GM18502 (cell line): ENCODE results near the gene MZT2B.
"Not testable (repeated sequence)": the region's sequence is repeated elsewhere in the genome, so short reads cannot be mapped to it uniquely, and the experiment has no call there.

Experiments used
- ATAC-seq: cut with Tn5 transposase; IDR thresholded peaks from one replicate; pipeline ENCODE4 v1.9.1; 2021; ENCODE audit warnings: mild to moderate bottlenecking; ENCODE audit not compliant: unreplicated experiment, poor library complexity

MZT2B gene

GRCh38 chr2:130181880-130182682 is at the start of gene MZT2B:
Gene MZT2B, plus strand, starts transcription at chr2:130182262. Its CDS starts 21 bp downstream, at chr2:130182283.
- peak; percentile 83 for ATAC-seq

- ATAC-seq, result no peak
Observed at GRCh38 chr2:130135692-130136541, 46.1 kb upstream of the MZT2B start.

GRCh38 chr2:130136546-130136945 is 45.5 kb upstream of the MZT2B start:
- ATAC-seq, result not testable (repeated sequence)

- ATAC-seq, result not testable (repeated sequence)
Observed at GRCh38 chr2:130137118-130137517, 44.9 kb upstream of the MZT2B start.

- not testable (repeated sequence) for ATAC-seq
Observed at GRCh38 chr2:130138326-130138725, 43.7 kb upstream of the MZT2B start.

- not testable (repeated sequence) for ATAC-seq
Observed at GRCh38 chr2:130138841-130139251, 43.2 kb upstream of the MZT2B start.

GRCh38 chr2:130139331-130140280 is 42.5 kb upstream of the MZT2B start:
- not testable (repeated sequence) for ATAC-seq

GRCh38 chr2:130140516-130140915 is 41.5 kb upstream of the MZT2B start:
- not testable (repeated sequence) for ATAC-seq

- ATAC-seq, result not testable (repeated sequence)
Observed at GRCh38 chr2:130141002-130141401, 41.1 kb upstream of the MZT2B start.

- not testable (repeated sequence) for ATAC-seq
Observed at GRCh38 chr2:130141645-130142370, 40.3 kb upstream of the MZT2B start.

- ATAC-seq, result not testable (repeated sequence)
Observed at GRCh38 chr2:130142396-130143265, 39.4 kb upstream of the MZT2B start.

GRCh38 chr2:130143266-130144039 is 38.6 kb upstream of the MZT2B start:
- not testable (repeated sequence) for ATAC-seq

GRCh38 chr2:130145006-130145414 is 37.1 kb upstream of the MZT2B start, which contains the start of gene CCDC74B:
Gene CCDC74B, minus strand, starts transcription at chr2:130145112. Its CDS starts 116 bp downstream, at chr2:130144996.
- peak; percentile 93 for ATAC-seq

GRCh38 chr2:130148515-130148914 is 33.5 kb upstream of the MZT2B start:
- not testable (repeated sequence) for ATAC-seq

- ATAC-seq, result no peak
Observed at GRCh38 chr2:130150181-130151144, 31.6 kb upstream of the MZT2B start.

GRCh38 chr2:130151145-130151512 is 30.9 kb upstream of the MZT2B start:
- ATAC-seq, result not testable (repeated sequence)
